Lower lobe of right lung (tissue), 2 donors: ENCODE data around the gene OR6C4. TPM values are rescaled to one million over a fixed set of nuclear protein-coding genes. Genes with fewer than 3 reads are reported as not detected.
"Not testable (repeated sequence)": the region's sequence is repeated elsewhere in the genome, so short reads cannot be mapped to it uniquely, and the experiment has no call there.

ENCODE experiments used
- ATAC-seq, 2 donors: fragments of 200-7000 bp; cut with Tn5 transposase; one replicate each; pipeline ENCODE4 v1.9.1; 2020 to 2022; ENCODE audit warnings: mild to moderate bottlenecking in 2 of 2, moderate library complexity in 2 of 2
- DNase-seq: peaks from one replicate; pipeline ENCODE4 v3.0.0-alpha.2; 2020
- H3K27ac ChIP-seq: fragments of 200-600 bp; one replicate; pipeline ENCODE4 v1.8.0; 2022
- H3K27me3 ChIP-seq: fragments of 200-600 bp; one replicate; pipeline ENCODE4 v1.8.0; 2022; ENCODE audit warnings: low read depth
- H3K36me3 ChIP-seq: fragments of 200-600 bp; one replicate; pipeline ENCODE4 v1.8.0; 2022; ENCODE audit warnings: mild to moderate bottlenecking
- H3K4me1 ChIP-seq: fragments of 200-600 bp; one replicate; pipeline ENCODE4 v1.8.0; 2022
- H3K4me3 ChIP-seq: fragments of 200-600 bp; one replicate; pipeline ENCODE4 v1.8.0; 2022; ENCODE audit warnings: mild to moderate bottlenecking
- H3K9me3 ChIP-seq: fragments of 200-600 bp; one replicate; pipeline ENCODE4 v1.8.0; 2022
- intact Hi-C: fragments of 100-400 bp; cut with DNase I; formaldehyde crosslinking; loops from one replicate; pipeline ENCODE4 v1.11.0; 2022
- total RNA-seq: library from RNA; stranded (reverse); fragmentation: NEBNext Ultra II Directional; extraction: Animal tissue kit (Norgen Biotek cat#: 25700); gene quantifications from one replicate; pipeline ENCODE4 v1.2.1, GENCODE V29; 2021
- TF ChIP-seq, protein P1 (sequence below): fragments of 200-600 bp; IDR thresholded peaks from one replicate; pipeline ENCODE4 v1.8.0; 2022; ENCODE audit warnings: antibody characterized with exemption, mild to moderate bottlenecking
- donor health status: DM: no; HTN: yes; CAD: no; lungs with severe emphysema.

OR6C4 gene
- total RNA-seq, 1 donor from 2014 or later = not detected

- Histone ChIP-seq H3K4me1 (no peaks in the 10 kb centered on the region), H3K27ac (no peak overlapping the region), H3K27me3 (no peaks in the 10 kb centered on the region), H3K9me3 (no peaks in the 10 kb centered on the region), H3K36me3 (no peaks in the 10 kb centered on the region), H3K4me3 (no peak overlapping the region)
- TF ChIP-seq, protein P1, sequence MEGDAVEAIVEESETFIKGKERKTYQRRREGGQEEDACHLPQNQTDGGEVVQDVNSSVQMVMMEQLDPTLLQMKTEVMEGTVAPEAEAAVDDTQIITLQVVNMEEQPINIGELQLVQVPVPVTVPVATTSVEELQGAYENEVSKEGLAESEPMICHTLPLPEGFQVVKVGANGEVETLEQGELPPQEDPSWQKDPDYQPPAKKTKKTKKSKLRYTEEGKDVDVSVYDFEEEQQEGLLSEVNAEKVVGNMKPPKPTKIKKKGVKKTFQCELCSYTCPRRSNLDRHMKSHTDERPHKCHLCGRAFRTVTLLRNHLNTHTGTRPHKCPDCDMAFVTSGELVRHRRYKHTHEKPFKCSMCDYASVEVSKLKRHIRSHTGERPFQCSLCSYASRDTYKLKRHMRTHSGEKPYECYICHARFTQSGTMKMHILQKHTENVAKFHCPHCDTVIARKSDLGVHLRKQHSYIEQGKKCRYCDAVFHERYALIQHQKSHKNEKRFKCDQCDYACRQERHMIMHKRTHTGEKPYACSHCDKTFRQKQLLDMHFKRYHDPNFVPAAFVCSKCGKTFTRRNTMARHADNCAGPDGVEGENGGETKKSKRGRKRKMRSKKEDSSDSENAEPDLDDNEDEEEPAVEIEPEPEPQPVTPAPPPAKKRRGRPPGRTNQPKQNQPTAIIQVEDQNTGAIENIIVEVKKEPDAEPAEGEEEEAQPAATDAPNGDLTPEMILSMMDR = no peak
- ATAC-seq (no peak), DNase-seq (no peak)
- intact Hi-C loops = no loop called here
Measured at GRCh38 chr12:55548756-55549155, 646 bp upstream of the OR6C4 start.

GRCh38 chr12:55554296-55554695 lies 4.9 kb downstream of the OR6C4 start:
- no peak overlapping the region for H3K27ac ChIP-seq
- TF ChIP-seq, protein P1 = no peak
- no peak overlapping the region for H3K4me3 ChIP-seq
- no peak for ATAC-seq
- H3K36me3 ChIP-seq = no peaks in the 10 kb centered on the region
- peaks cover 15% of the 10 kb centered on the region for H3K9me3 ChIP-seq
- DNase-seq = no peak
- intact Hi-C loops = no loop called here
- H3K27me3 ChIP-seq = no peaks in the 10 kb centered on the region
- no peaks in the 10 kb centered on the region for H3K4me1 ChIP-seq

GRCh38 chr12:55570060-55570459 lies 20.7 kb downstream of the OR6C4 start:
- H3K9me3 ChIP-seq = peaks cover 15% of the 10 kb centered on the region
- ATAC-seq, DNase-seq, H3K27me3 ChIP-seq, H3K4me3 ChIP-seq, H3K27ac ChIP-seq, H3K36me3 ChIP-seq, intact Hi-C loops, H3K4me1 ChIP-seq: not testable (repeated sequence)

DNA sequence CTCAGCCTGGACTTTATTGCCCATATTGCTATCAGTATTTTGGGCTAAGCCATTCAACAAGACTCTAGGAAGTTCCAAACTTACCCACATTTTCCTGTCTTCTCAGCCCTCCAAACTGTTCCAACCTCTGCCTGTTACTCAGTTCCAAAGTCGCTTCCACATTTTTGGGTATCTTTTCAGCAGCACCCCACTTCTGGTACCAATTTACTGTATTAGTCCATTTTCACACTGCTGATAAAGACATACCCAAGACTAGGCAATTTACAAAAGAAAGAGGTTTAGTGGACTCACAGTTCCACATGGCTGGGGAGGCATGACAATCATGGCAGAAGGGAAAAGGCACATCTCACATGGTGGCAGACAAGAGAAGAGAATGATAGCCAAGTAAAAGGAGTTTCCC lies 21.3 kb downstream of the OR6C4 start:
- DNase-seq, H3K27me3 ChIP-seq, intact Hi-C loops, H3K27ac ChIP-seq, H3K36me3 ChIP-seq, ATAC-seq, H3K4me1 ChIP-seq, H3K4me3 ChIP-seq: not testable (repeated sequence)
- H3K9me3 ChIP-seq = peaks cover 15% of the 10 kb centered on the region

DNA sequence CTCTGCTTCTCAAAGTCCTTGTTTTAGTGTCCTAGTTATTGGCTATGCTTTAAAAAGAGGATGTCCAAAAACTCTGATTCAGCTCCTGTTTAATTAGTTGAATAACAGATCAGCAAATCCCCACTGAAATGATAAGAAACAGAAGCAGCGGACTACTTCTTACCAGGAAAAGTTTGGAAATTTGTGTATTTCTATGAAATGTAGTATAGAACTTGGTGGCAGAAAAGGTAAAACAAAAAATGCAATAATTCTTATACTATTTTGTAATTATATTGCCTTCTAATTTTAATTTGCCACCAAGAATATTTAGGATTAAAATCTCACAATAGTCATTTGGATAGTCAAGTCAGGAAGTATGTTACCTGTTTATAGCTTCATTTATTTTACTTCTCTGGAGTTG lies 22.8 kb downstream of the OR6C4 start, which contains the start of gene OR2AP1:
TSS of gene OR2AP1 (plus strand) at position 301 of the 400 bp plus-strand sequence. CDS start 1,947 bp downstream, outside the sequence.
- no peaks in the 10 kb centered on the region for H3K4me1 ChIP-seq
- H3K27me3 ChIP-seq = no peaks in the 10 kb centered on the region
- TF ChIP-seq, protein P1 = no peak
- no peak for DNase-seq
- H3K4me3 ChIP-seq = no peak within 1 kb of the TSS
- H3K9me3 ChIP-seq = peaks cover 15% of the 10 kb centered on the region
- intact Hi-C loops = no loop called here
- no peak for ATAC-seq
- no peak within 1 kb of the TSS for H3K27ac ChIP-seq
- no peaks in the 10 kb centered on the region for H3K36me3 ChIP-seq

GRCh38 chr12:55582066-55582465 lies 32.7 kb downstream of the OR6C4 start:
- TF ChIP-seq, protein P1 = no peak
- H3K27me3 ChIP-seq = no peaks in the 10 kb centered on the region
- DNase-seq = no peak
- H3K4me3 ChIP-seq = no peak overlapping the region
- ATAC-seq = no peak
- H3K4me1 ChIP-seq = no peaks in the 10 kb centered on the region
- no peaks in the 10 kb centered on the region for H3K36me3 ChIP-seq
- intact Hi-C loops = no loop called here
- H3K27ac ChIP-seq = no peak overlapping the region
- no peaks in the 10 kb centered on the region for H3K9me3 ChIP-seq

DNA sequence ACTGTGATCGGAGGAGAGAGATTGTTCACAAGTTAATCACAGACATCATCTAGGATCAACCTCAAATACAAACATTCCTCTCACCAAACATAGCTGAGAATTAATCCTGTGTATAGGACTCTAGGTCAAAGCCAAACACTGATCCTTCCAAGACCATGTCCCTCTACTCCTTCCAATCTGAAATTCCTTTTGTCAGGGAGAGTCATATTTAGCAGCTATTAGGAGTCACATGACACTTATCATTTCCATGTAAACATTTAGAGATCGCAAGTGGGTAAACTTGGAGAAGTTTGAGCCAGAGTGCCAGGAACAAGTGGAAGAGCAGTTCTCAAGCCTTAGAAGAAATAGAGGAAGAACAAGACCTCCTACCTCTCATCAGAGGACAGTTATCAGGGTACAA lies 36.4 kb downstream of the OR6C4 start:
- H3K4me1 ChIP-seq = no peaks in the 10 kb centered on the region
- no peaks in the 10 kb centered on the region for H3K36me3 ChIP-seq
- H3K27me3 ChIP-seq = no peaks in the 10 kb centered on the region
- intact Hi-C loops = no loop called here
- ATAC-seq = no peak
- TF ChIP-seq, protein P1 = no peak
- H3K4me3 ChIP-seq = no peak overlapping the region
- no peak overlapping the region for H3K27ac ChIP-seq
- no peaks in the 10 kb centered on the region for H3K9me3 ChIP-seq
- no peak for DNase-seq

GRCh38 chr12:55590152-55590551 lies 40.8 kb downstream of the OR6C4 start:
- DNase-seq, H3K27me3 ChIP-seq, intact Hi-C loops, H3K27ac ChIP-seq, H3K4me1 ChIP-seq, ATAC-seq, H3K9me3 ChIP-seq, H3K36me3 ChIP-seq, H3K4me3 ChIP-seq: not testable (repeated sequence)
